H9 (cell line): ENCODE measurements around the gene DLL4. TPM values are rescaled to one million over a fixed set of nuclear protein-coding genes. Genes with fewer than 3 reads are reported as not detected.

Experiments
- DNase-seq: peaks from one replicate; pipeline ENCODE4 v3.0.0-alpha.2; 2017
- H2AFZ ChIP-seq: one replicate; pipeline ENCODE4 v1.6.1; 2013; ENCODE audit warnings: mild to moderate bottlenecking, low read length, control low read depth, moderate library complexity
- H2AK5ac ChIP-seq: 2 replicates; pipeline ENCODE4 v1.6.1; 2013; ENCODE audit warnings: low read length, control low read depth, mixed read lengths; ENCODE audit not compliant: insufficient read length
- H2BK120ac ChIP-seq: one replicate; pipeline ENCODE4 v1.6.1; 2013; ENCODE audit warnings: low read depth, mild to moderate bottlenecking, low read length, control low read depth, inconsistent platforms; ENCODE audit not compliant: poor library complexity, severe bottlenecking
- H2BK12ac ChIP-seq: 2 replicates; pipeline ENCODE4 v1.6.1; 2013; ENCODE audit warnings: low read length, control low read depth, mixed read lengths, low read depth; ENCODE audit not compliant: insufficient read length
- H2BK15ac ChIP-seq: 2 replicates; pipeline ENCODE4 v1.6.1; 2013; ENCODE audit warnings: low read depth, low read length, control low read depth
- H2BK20ac ChIP-seq: one replicate; pipeline ENCODE4 v1.6.1; 2013; ENCODE audit warnings: low read depth, mild to moderate bottlenecking, low read length, control low read depth, inconsistent platforms; ENCODE audit not compliant: poor library complexity, severe bottlenecking
- H2BK5ac ChIP-seq: 2 replicates; pipeline ENCODE4 v1.6.1; 2013; ENCODE audit warnings: low read length, control low read depth, mixed read lengths; ENCODE audit not compliant: insufficient read length
- H3K14ac ChIP-seq: 2 replicates; pipeline ENCODE4 v1.6.1; 2013; ENCODE audit warnings: low read length, control low read depth; ENCODE audit not compliant: insufficient read depth
- H3K18ac ChIP-seq: 2 replicates; pipeline ENCODE4 v1.6.1; 2013; ENCODE audit warnings: low read depth, mild to moderate bottlenecking, mixed read lengths, low read length, control low read depth; ENCODE audit not compliant: insufficient read length
- H3K23ac ChIP-seq: 2 replicates; pipeline ENCODE4 v1.6.1; 2013; ENCODE audit warnings: low read length, control low read depth, mixed read lengths, low read depth; ENCODE audit not compliant: insufficient read length
- H3K23me2 ChIP-seq: 2 replicates; pipeline ENCODE4 v1.6.1; 2013; ENCODE audit warnings: low read depth, mild to moderate bottlenecking, mixed read lengths, low read length, control low read depth; ENCODE audit not compliant: insufficient read length, poor library complexity, severe bottlenecking
- H3K27ac ChIP-seq: 2 replicates; pipeline ENCODE4 v1.5.1; 2013; ENCODE audit warnings: low read length, control low read depth, mixed read lengths, low read depth; ENCODE audit not compliant: insufficient read length
- H3K27me3 ChIP-seq: 2 replicates; pipeline ENCODE4 v1.6.1; 2013; ENCODE audit warnings: low read length, control low read depth, inconsistent platforms; ENCODE audit not compliant: insufficient read depth
- H3K4ac ChIP-seq: 2 replicates; pipeline ENCODE4 v1.6.1; 2013; ENCODE audit warnings: low read depth, mild to moderate bottlenecking, control low read depth, inconsistent platforms, low read length, moderate library complexity
- H3K4me1 ChIP-seq: 2 replicates; pipeline ENCODE4 v1.6.1; 2013; ENCODE audit warnings: low read length, control low read depth, inconsistent platforms; ENCODE audit not compliant: insufficient read depth
- H3K4me2 ChIP-seq: 2 replicates; pipeline ENCODE4 v1.6.1; 2013; ENCODE audit warnings: low read length, control low read depth, mixed read lengths; ENCODE audit not compliant: insufficient read length, insufficient read depth
- H3K56ac ChIP-seq: 2 replicates; pipeline ENCODE4 v1.6.1; 2013; ENCODE audit warnings: low read depth, mild to moderate bottlenecking, mixed read lengths, low read length, control low read depth; ENCODE audit not compliant: insufficient read length
- H3K79me1 ChIP-seq: 2 replicates; pipeline ENCODE4 v1.6.1; 2013; ENCODE audit warnings: low read depth, mild to moderate bottlenecking, moderate library complexity, low read length, control low read depth, inconsistent platforms; ENCODE audit not compliant: insufficient read depth, poor library complexity, severe bottlenecking
- H3K79me2 ChIP-seq: 2 replicates; pipeline ENCODE4 v1.6.1; 2013; ENCODE audit warnings: low read length, control low read depth, inconsistent platforms; ENCODE audit not compliant: insufficient read depth
- H3K9ac ChIP-seq: 2 replicates; pipeline ENCODE4 v1.6.1; 2013; ENCODE audit warnings: low read length, control low read depth, mixed read lengths; ENCODE audit not compliant: insufficient read length; ENCODE audit errors: extremely low read depth
- H3K9me3 ChIP-seq: one replicate; pipeline ENCODE4 v1.6.1; 2013; ENCODE audit warnings: low read depth, low read length, inconsistent platforms; ENCODE audit not compliant: control insufficient read depth
- H3T11ph ChIP-seq: one replicate; pipeline ENCODE4 v1.6.1; 2013; ENCODE audit warnings: mild to moderate bottlenecking, low read length, control low read depth, inconsistent platforms
- H4K20me1 ChIP-seq: one replicate; pipeline ENCODE4 v1.6.1; 2013; ENCODE audit not compliant: control insufficient read depth, insufficient read length, insufficient read depth
- H4K5ac ChIP-seq: 2 replicates; pipeline ENCODE4 v1.6.1; 2013; ENCODE audit warnings: low read depth, mild to moderate bottlenecking, mixed read lengths, low read length, control low read depth; ENCODE audit not compliant: insufficient read length
- H4K8ac ChIP-seq: replicated peaks from 2 replicates; pipeline ENCODE4 v1.6.1; 2013; ENCODE audit warnings: low read length, control low read depth, mixed read lengths, low read depth; ENCODE audit not compliant: insufficient read length
- H4K91ac ChIP-seq: 2 replicates; pipeline ENCODE4 v1.6.1; 2013; ENCODE audit warnings: low read depth, mild to moderate bottlenecking, moderate library complexity, mixed read lengths, low read length, control low read depth; ENCODE audit not compliant: insufficient read length
- H3K27ac Mint-ChIP-seq, 3 experiments: 2 replicates in 2 of 3; 3 replicates in 1 of 3; pipeline ENCODE4 v1.8.0; 2020 to 2021; ENCODE audit warnings: mixed read lengths in 3 of 3, mild to moderate bottlenecking in 1 of 3, moderate library complexity in 1 of 3
- H3K27me3 Mint-ChIP-seq: 2 replicates; pipeline ENCODE4 v1.8.0; 2021; ENCODE audit warnings: low read depth, mild to moderate bottlenecking, moderate library complexity, mixed read lengths
- H3K36me3 Mint-ChIP-seq, 3 experiments: 2 replicates in 2 of 3; 3 replicates in 1 of 3; pipeline ENCODE4 v1.8.0; 2020 to 2021; ENCODE audit warnings: low read depth in 3 of 3, mixed read lengths in 3 of 3; ENCODE audit not compliant: insufficient read depth in 1 of 3
- H3K4me1 Mint-ChIP-seq, 2 experiments: 2 replicates each; pipeline ENCODE4 v1.8.0; 2020; ENCODE audit warnings: mixed read lengths in 2 of 2
- H3K4me3 Mint-ChIP-seq, 2 experiments: 2 replicates in 1 of 2; 3 replicates in 1 of 2; pipeline ENCODE4 v1.8.0; 2020 to 2021; ENCODE audit warnings: mild to moderate bottlenecking in 2 of 2, mixed read lengths in 2 of 2, moderate library complexity in 1 of 2
- H3K9me3 Mint-ChIP-seq, 2 experiments: 2 replicates in 1 of 2; 3 replicates in 1 of 2; pipeline ENCODE4 v1.8.0; 2020; ENCODE audit warnings: mild to moderate bottlenecking in 2 of 2, mixed read lengths in 2 of 2, moderate library complexity in 1 of 2
- WGBS: extraction: QIAGEN DNeasy Blood & Tissue Kit; methylation state at CpG from one replicate; pipeline ENCODE4 v1.1.7; 2013; ENCODE audit warnings: missing lambda C conversion rate, low lambda C conversion rate, mixed read lengths; ENCODE audit not compliant: insufficient read length; ENCODE audit errors: extremely low coverage; 5-methylcytosine and 5-hydroxymethylcytosine counted together
- total RNA-seq: library from RNA; stranded (reverse); gene quantifications from 2 replicates; pipeline ENCODE4 v1.2.1, GENCODE V29; 2021
- TF ChIP-seq, protein P1 (sequence below): fragments of 200-600 bp; sonication (generic); conservative IDR thresholded peaks from 3 replicates; pipeline ENCODE4 v1.8.0; 2021; ENCODE audit warnings: antibody characterized with exemption, mild to moderate bottlenecking

DLL4 gene
- total RNA-seq, 1 experiment from 2014 or later: 0.28 TPM

- Histone ChIP-seq H4K5ac (no peak overlapping the region), H3K27ac (no peak overlapping the region), H4K8ac (no peak overlapping the region), H3K4me2 (no peak overlapping the region), H2BK120ac (no peak overlapping the region), H2AFZ (no peak overlapping the region), H2BK20ac (no peak overlapping the region), H2AK5ac (no peak overlapping the region), H4K20me1 (no peaks in the 10 kb centered on the region), H3T11ph (no peak overlapping the region), H3K79me2 (no peaks in the 10 kb centered on the region), H3K4ac (no peak overlapping the region), H4K91ac (no peak overlapping the region), H3K56ac (no peak overlapping the region), H2BK12ac (no peak overlapping the region), H2BK5ac (no peak overlapping the region), H3K4me1 (no peaks in the 10 kb centered on the region), H3K23me2 (no peaks in the 10 kb centered on the region), H3K14ac (no peak overlapping the region), H3K9ac (no peak overlapping the region), H2BK15ac (no peak overlapping the region), H3K23ac (no peak overlapping the region), H3K79me1 (no peaks in the 10 kb centered on the region), H3K18ac (no peak overlapping the region), H3K9me3 (no peaks in the 10 kb centered on the region), H3K27me3 (no peaks in the 10 kb centered on the region)
- TF ChIP-seq, protein P1, sequence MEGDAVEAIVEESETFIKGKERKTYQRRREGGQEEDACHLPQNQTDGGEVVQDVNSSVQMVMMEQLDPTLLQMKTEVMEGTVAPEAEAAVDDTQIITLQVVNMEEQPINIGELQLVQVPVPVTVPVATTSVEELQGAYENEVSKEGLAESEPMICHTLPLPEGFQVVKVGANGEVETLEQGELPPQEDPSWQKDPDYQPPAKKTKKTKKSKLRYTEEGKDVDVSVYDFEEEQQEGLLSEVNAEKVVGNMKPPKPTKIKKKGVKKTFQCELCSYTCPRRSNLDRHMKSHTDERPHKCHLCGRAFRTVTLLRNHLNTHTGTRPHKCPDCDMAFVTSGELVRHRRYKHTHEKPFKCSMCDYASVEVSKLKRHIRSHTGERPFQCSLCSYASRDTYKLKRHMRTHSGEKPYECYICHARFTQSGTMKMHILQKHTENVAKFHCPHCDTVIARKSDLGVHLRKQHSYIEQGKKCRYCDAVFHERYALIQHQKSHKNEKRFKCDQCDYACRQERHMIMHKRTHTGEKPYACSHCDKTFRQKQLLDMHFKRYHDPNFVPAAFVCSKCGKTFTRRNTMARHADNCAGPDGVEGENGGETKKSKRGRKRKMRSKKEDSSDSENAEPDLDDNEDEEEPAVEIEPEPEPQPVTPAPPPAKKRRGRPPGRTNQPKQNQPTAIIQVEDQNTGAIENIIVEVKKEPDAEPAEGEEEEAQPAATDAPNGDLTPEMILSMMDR: no peak
- H3K9me3 Mint-ChIP-seq: peaks cover 2 to 3% of the 10 kb centered on the region in 2 experiments; a peak in 3 of 5 replicates
- H3K36me3 Mint-ChIP-seq: peaks cover 1 to 10% (median 4%) of the 10 kb centered on the region in 3 experiments; a peak in 5 of 7 replicates
- no peak for DNase-seq
- WGBS: no CpG with 5 or more reads among the region's 13 CpGs
- H3K4me1 Mint-ChIP-seq: peaks cover 31 to 39% of the 10 kb centered on the region in 2 experiments
- no peak overlapping the region for H3K27ac Mint-ChIP-seq
- peaks cover 2% of the 10 kb centered on the region for H3K27me3 Mint-ChIP-seq
- no peak overlapping the region for H3K4me3 Mint-ChIP-seq
Observed at GRCh38 chr15:40964634-40965033, 35.5 kb downstream of the DLL4 start.
